Measurements from ENCODE around the gene VTI1A. TPM values are rescaled to one million over a fixed set of nuclear protein-coding genes. Genes with fewer than 3 reads are reported as not detected.
A peak's percentile ranks its signal among the peaks of the same experiment; 100 is the strongest.

The VTI1A gene
- total RNA-seq, 1 experiment from 2014 or later, result 61.7 TPM

- H3K4me1 ChIP-seq (ENCODE audit: low read length), result peaks cover 68% of the 10 kb centered on the region
These were observed 393.1 kb downstream of the VTI1A start for GRCh38 chr10:112839928-112840654.

GRCh38 chr10:112841549-112841948 lies 394.5 kb downstream of the VTI1A start:
- Histone ChIP-seq H3K27me3 (ENCODE audit: low read length) (no peaks in the 10 kb centered on the region), H3K9me3 (ENCODE audit: low read length) (no peaks in the 10 kb centered on the region; the same call in 1 of the 2 replicates), H3K79me2 (ENCODE audit: low read length) (no peaks in the 10 kb centered on the region), H3K9me2 (replicated peaks; ENCODE audit: insufficient read depth, low read length) (no peaks in the 10 kb centered on the region), H3K27ac (ENCODE audit: low read length) (no peak overlapping the region), H3K4me1 (ENCODE audit: low read length) (peaks cover 53% of the 10 kb centered on the region), H3K36me3 (ENCODE audit: insufficient read depth, low read length) (no peaks in the 10 kb centered on the region), H3K4me3 (ENCODE audit: low read length) (no peak overlapping the region), H4K20me1 (ENCODE audit: insufficient read depth, low read depth, low read length) (no peaks in the 10 kb centered on the region), H3K4me2 (ENCODE audit: low read depth, low read length, poor library complexity, severe bottlenecking) (no peak overlapping the region), H3K9ac (ENCODE audit: low read length) (no peak overlapping the region), H2AFZ (ENCODE audit: low read length) (no peak overlapping the region)
- no peak for DNase-seq

More at GRCh38 chr10:112839928-112840654, 393.1 kb downstream of the VTI1A start:
- Histone ChIP-seq H3K4me2 (ENCODE audit: low read depth, low read length, poor library complexity, severe bottlenecking) (no peak overlapping the region), H3K27ac (ENCODE audit: low read length) (no peak overlapping the region), H3K36me3 (ENCODE audit: insufficient read depth, low read length) (no peaks in the 10 kb centered on the region), H3K79me2 (ENCODE audit: low read length) (peaks cover 1% of the 10 kb centered on the region; the same call in 1 of the 2 replicates), H3K9me3 (ENCODE audit: low read length) (no peaks in the 10 kb centered on the region; the same call in 1 of the 2 replicates), H4K20me1 (ENCODE audit: insufficient read depth, low read depth, low read length) (no peaks in the 10 kb centered on the region), H3K27me3 (ENCODE audit: low read length) (no peaks in the 10 kb centered on the region), H3K9me2 (replicated peaks; ENCODE audit: insufficient read depth, low read length) (no peaks in the 10 kb centered on the region), H2AFZ (ENCODE audit: low read length) (no peak overlapping the region), H3K9ac (ENCODE audit: low read length) (no peak overlapping the region), H3K4me3 (ENCODE audit: low read length) (no peak overlapping the region)
- no peak for DNase-seq

GRCh38 chr10:112842832-112843360 lies 395.9 kb downstream of the VTI1A start:
- Histone ChIP-seq H3K9me2 (replicated peaks; ENCODE audit: insufficient read depth, low read length) (no peaks in the 10 kb centered on the region), H4K20me1 (ENCODE audit: insufficient read depth, low read depth, low read length) (no peaks in the 10 kb centered on the region), H3K4me1 (ENCODE audit: low read length) (peaks cover 43% of the 10 kb centered on the region), H3K9ac (ENCODE audit: low read length) (peak overlapping the region; percentile 37), H3K79me2 (ENCODE audit: low read length) (no peaks in the 10 kb centered on the region), H3K4me2 (ENCODE audit: low read depth, low read length, poor library complexity, severe bottlenecking) (peak overlapping the region; percentile 59), H3K36me3 (ENCODE audit: insufficient read depth, low read length) (no peaks in the 10 kb centered on the region), H3K27ac (ENCODE audit: low read length) (peak overlapping the region; percentile 69), H3K9me3 (ENCODE audit: low read length) (peaks cover 12% of the 10 kb centered on the region), H3K27me3 (ENCODE audit: low read length) (no peaks in the 10 kb centered on the region), H3K4me3 (ENCODE audit: low read length) (peak overlapping the region; percentile 24; the same call in 1 of the 2 replicates), H2AFZ (ENCODE audit: low read length) (no peak overlapping the region)
- DNase-seq, result peak; percentile 86

GRCh38 chr10:112843623-112844022 lies 396.6 kb downstream of the VTI1A start:
- Histone ChIP-seq H2AFZ (ENCODE audit: low read length) (no peak overlapping the region), H3K4me3 (ENCODE audit: low read length) (no peak overlapping the region), H3K9me2 (replicated peaks; ENCODE audit: insufficient read depth, low read length) (no peaks in the 10 kb centered on the region), H3K9me3 (ENCODE audit: low read length) (peaks cover 16% of the 10 kb centered on the region), H3K4me1 (ENCODE audit: low read length) (peaks cover 36% of the 10 kb centered on the region), H3K27me3 (ENCODE audit: low read length) (no peaks in the 10 kb centered on the region), H4K20me1 (ENCODE audit: insufficient read depth, low read depth, low read length) (no peaks in the 10 kb centered on the region), H3K79me2 (ENCODE audit: low read length) (no peaks in the 10 kb centered on the region), H3K4me2 (ENCODE audit: low read depth, low read length, poor library complexity, severe bottlenecking) (peak overlapping the region; percentile 59), H3K27ac (ENCODE audit: low read length) (peak overlapping the region; percentile 52), H3K9ac (ENCODE audit: low read length) (no peak overlapping the region), H3K36me3 (ENCODE audit: insufficient read depth, low read length) (no peaks in the 10 kb centered on the region)
- DNase-seq, result no peak

GRCh38 chr10:112844681-112845544 lies 397.9 kb downstream of the VTI1A start:
- H3K4me2 ChIP-seq (ENCODE audit: low read depth, low read length, poor library complexity, severe bottlenecking), result no peak overlapping the region
- H2AFZ ChIP-seq (ENCODE audit: low read length), result no peak overlapping the region
- H3K9me2 ChIP-seq (replicated peaks; ENCODE audit: insufficient read depth, low read length), result no peaks in the 10 kb centered on the region
- no peak overlapping the region for H3K9ac ChIP-seq (ENCODE audit: low read length)
- peaks cover 28% of the 10 kb centered on the region for H3K4me1 ChIP-seq (ENCODE audit: low read length)
- no peaks in the 10 kb centered on the region for H3K36me3 ChIP-seq (ENCODE audit: insufficient read depth, low read length)
- no peak for DNase-seq
- peaks cover 16% of the 10 kb centered on the region for H3K9me3 ChIP-seq (ENCODE audit: low read length)
- no peaks in the 10 kb centered on the region for H3K79me2 ChIP-seq (ENCODE audit: low read length)
- H3K4me3 ChIP-seq (ENCODE audit: low read length), result no peak overlapping the region
- H4K20me1 ChIP-seq (ENCODE audit: insufficient read depth, low read depth, low read length), result no peaks in the 10 kb centered on the region
- H3K27ac ChIP-seq (ENCODE audit: low read length), result no peak overlapping the region
- no peaks in the 10 kb centered on the region; the same call in 1 of the 2 replicates for H3K27me3 ChIP-seq (ENCODE audit: low read length)

GRCh38 chr10:112847778-112848177 lies 400.8 kb downstream of the VTI1A start:
- Histone ChIP-seq H3K27ac (ENCODE audit: low read length) (no peak overlapping the region), H3K79me2 (ENCODE audit: low read length) (no peaks in the 10 kb centered on the region), H3K9ac (ENCODE audit: low read length) (no peak overlapping the region), H3K27me3 (ENCODE audit: low read length) (no peaks in the 10 kb centered on the region; the same call in 1 of the 2 replicates), H2AFZ (ENCODE audit: low read length) (no peak overlapping the region), H3K4me2 (ENCODE audit: low read depth, low read length, poor library complexity, severe bottlenecking) (no peak overlapping the region), H3K9me2 (replicated peaks; ENCODE audit: insufficient read depth, low read length) (no peaks in the 10 kb centered on the region), H3K9me3 (ENCODE audit: low read length) (peaks cover 16% of the 10 kb centered on the region), H3K4me3 (ENCODE audit: low read length) (no peak overlapping the region), H3K36me3 (ENCODE audit: insufficient read depth, low read length) (no peaks in the 10 kb centered on the region), H4K20me1 (ENCODE audit: insufficient read depth, low read depth, low read length) (no peaks in the 10 kb centered on the region), H3K4me1 (ENCODE audit: low read length) (peaks cover 23% of the 10 kb centered on the region)
- DNase-seq, result no peak

GRCh38 chr10:112848228-112848627 lies 401.2 kb downstream of the VTI1A start:
- Histone ChIP-seq H3K9me3 (ENCODE audit: low read length) (peaks cover 16% of the 10 kb centered on the region), H3K4me3 (ENCODE audit: low read length) (no peak overlapping the region), H3K4me1 (ENCODE audit: low read length) (peaks cover 19% of the 10 kb centered on the region), H3K36me3 (ENCODE audit: insufficient read depth, low read length) (no peaks in the 10 kb centered on the region), H3K27me3 (ENCODE audit: low read length) (no peaks in the 10 kb centered on the region; the same call in 1 of the 2 replicates), H3K9me2 (replicated peaks; ENCODE audit: insufficient read depth, low read length) (no peaks in the 10 kb centered on the region), H3K4me2 (ENCODE audit: low read depth, low read length, poor library complexity, severe bottlenecking) (no peak overlapping the region), H3K9ac (ENCODE audit: low read length) (no peak overlapping the region), H3K79me2 (ENCODE audit: low read length) (no peaks in the 10 kb centered on the region), H2AFZ (ENCODE audit: low read length) (no peak overlapping the region), H4K20me1 (ENCODE audit: insufficient read depth, low read depth, low read length) (no peaks in the 10 kb centered on the region), H3K27ac (ENCODE audit: low read length) (no peak overlapping the region)
- DNase-seq, result no peak
